ENCODE data around the gene ATXN1.

ATXN1 gene

GRCh38 chr6:16608444-16608843, 152.8 kb downstream of the ATXN1 start:
- Histone ChIP-seq H3K4me1 (ENCODE audit: insufficient read depth, low read length, poor library complexity, severe bottlenecking) (no peaks in the 10 kb centered on the region), H3K79me2 (ENCODE audit: insufficient read depth, low read length) (no peaks in the 10 kb centered on the region), H3K36me3 (ENCODE audit: insufficient read depth, low read length) (no peaks in the 10 kb centered on the region), H3K4me3 (ENCODE audit: low read length, poor library complexity, severe bottlenecking) (no peak overlapping the region), H3K9ac (ENCODE audit: low read depth, low read length, poor library complexity, severe bottlenecking) (no peak overlapping the region), H3K4me2 (ENCODE audit: low read depth, low read length, poor library complexity, severe bottlenecking) (no peak overlapping the region), H3K9me2 (replicated peaks; ENCODE audit: low read depth, low read length) (no peaks in the 10 kb centered on the region), H3K9me3 (ENCODE audit: insufficient read depth, low read depth, low read length) (no peaks in the 10 kb centered on the region), H3K27me3 (ENCODE audit: insufficient read depth, low read length, poor library complexity, severe bottlenecking) (no peaks in the 10 kb centered on the region), H3F3A (ENCODE audit: low read depth) (no peaks in the 10 kb centered on the region), H2AFZ (ENCODE audit: low read length) (no peak overlapping the region), H4K20me1 (ENCODE audit: insufficient read depth, low read length, poor library complexity, severe bottlenecking) (no peaks in the 10 kb centered on the region)
- TF ChIP-seq EZH2phosphoT487 (IDR thresholded peaks at IDR 0.05; ENCODE audit: borderline replicate concordance) = no peak
- TF ChIP-seq CTCF (conservative IDR thresholded peaks at IDR 0.05; ENCODE audit: low read length) = no peak

DNA sequence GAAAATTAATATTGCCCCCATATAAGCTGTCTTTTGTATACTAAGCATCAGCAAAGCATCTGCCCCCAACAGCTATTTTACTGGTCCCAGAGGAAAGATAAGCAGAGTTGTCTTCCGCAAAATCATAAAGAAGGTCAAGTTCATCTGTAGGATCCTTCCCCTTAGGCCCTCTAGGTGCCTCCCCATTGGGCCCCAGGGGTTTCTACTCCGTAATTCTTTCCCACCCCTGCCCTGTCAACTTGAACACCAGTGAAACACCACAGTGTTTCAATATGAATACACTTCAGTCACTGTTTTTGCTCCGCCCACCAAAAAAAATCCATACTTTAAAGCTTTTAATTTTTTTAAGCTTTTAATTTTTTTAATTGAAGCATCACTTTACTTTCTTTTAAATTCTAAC, 159.2 kb downstream of the ATXN1 start:
- H3F3A ChIP-seq (ENCODE audit: low read depth) = no peaks in the 10 kb centered on the region
- H3K79me2 ChIP-seq (ENCODE audit: insufficient read depth, low read length) = no peaks in the 10 kb centered on the region; the same call in 1 of the 2 replicates
- H3K4me3 ChIP-seq (ENCODE audit: low read length, poor library complexity, severe bottlenecking) = no peak overlapping the region
- H3K4me2 ChIP-seq (ENCODE audit: low read depth, low read length, poor library complexity, severe bottlenecking) = no peak overlapping the region
- TF ChIP-seq CTCF (conservative IDR thresholded peaks at IDR 0.05; ENCODE audit: low read length) = no peak
- no peak for TF ChIP-seq EZH2phosphoT487 (IDR thresholded peaks at IDR 0.05; ENCODE audit: borderline replicate concordance)
- H3K4me1 ChIP-seq (ENCODE audit: insufficient read depth, low read length, poor library complexity, severe bottlenecking) = peaks cover 11% of the 10 kb centered on the region
- no peaks in the 10 kb centered on the region for H3K27me3 ChIP-seq (ENCODE audit: insufficient read depth, low read length, poor library complexity, severe bottlenecking)
- H3K36me3 ChIP-seq (ENCODE audit: insufficient read depth, low read length) = no peaks in the 10 kb centered on the region
- no peaks in the 10 kb centered on the region for H3K9me2 ChIP-seq (replicated peaks; ENCODE audit: low read depth, low read length)
- H4K20me1 ChIP-seq (ENCODE audit: insufficient read depth, low read length, poor library complexity, severe bottlenecking) = peaks cover 10% of the 10 kb centered on the region
- no peak overlapping the region for H3K9ac ChIP-seq (ENCODE audit: low read depth, low read length, poor library complexity, severe bottlenecking)
- no peak overlapping the region for H2AFZ ChIP-seq (ENCODE audit: low read length)
- no peaks in the 10 kb centered on the region for H3K9me3 ChIP-seq (ENCODE audit: insufficient read depth, low read depth, low read length)

GRCh38 chr6:16600701-16601100, 160.6 kb downstream of the ATXN1 start:
- Histone ChIP-seq H3K36me3 (ENCODE audit: insufficient read depth, low read length) (no peaks in the 10 kb centered on the region), H3K4me1 (ENCODE audit: insufficient read depth, low read length, poor library complexity, severe bottlenecking) (peaks cover 11% of the 10 kb centered on the region), H3K27me3 (ENCODE audit: insufficient read depth, low read length, poor library complexity, severe bottlenecking) (no peaks in the 10 kb centered on the region), H3K4me3 (ENCODE audit: low read length, poor library complexity, severe bottlenecking) (no peak overlapping the region), H3K9me2 (replicated peaks; ENCODE audit: low read depth, low read length) (no peaks in the 10 kb centered on the region), H3K4me2 (ENCODE audit: low read depth, low read length, poor library complexity, severe bottlenecking) (no peak overlapping the region), H3F3A (ENCODE audit: low read depth) (no peaks in the 10 kb centered on the region), H3K9me3 (ENCODE audit: insufficient read depth, low read depth, low read length) (no peaks in the 10 kb centered on the region), H3K79me2 (ENCODE audit: insufficient read depth, low read length) (no peaks in the 10 kb centered on the region; the same call in 1 of the 2 replicates), H2AFZ (ENCODE audit: low read length) (no peak overlapping the region), H3K9ac (ENCODE audit: low read depth, low read length, poor library complexity, severe bottlenecking) (no peak overlapping the region), H4K20me1 (ENCODE audit: insufficient read depth, low read length, poor library complexity, severe bottlenecking) (peaks cover 10% of the 10 kb centered on the region)
- TF ChIP-seq CTCF (conservative IDR thresholded peaks at IDR 0.05; ENCODE audit: low read length) = no peak
- no peak for TF ChIP-seq EZH2phosphoT487 (IDR thresholded peaks at IDR 0.05; ENCODE audit: borderline replicate concordance)

All from Loucy (cell line).